Loucy (cell line): ENCODE data around the gene TXN2.

Source experiments
- CTCF ChIP-seq: fragments of 200-600 bp; sonication (generic); conservative IDR thresholded peaks from 2 replicates; pipeline ENCODE4 v1.5.1; 2014; ENCODE audit warnings: mild to moderate bottlenecking, antibody characterized with exemption, low read length
- EZH2phosphoT487 ChIP-seq: fragments of 200-600 bp; IDR thresholded peaks from 2 replicates; pipeline ENCODE4 v1.6.1; 2018; ENCODE audit warnings: antibody characterized with exemption, mild to moderate bottlenecking, moderate library complexity, borderline replicate concordance

DNA sequence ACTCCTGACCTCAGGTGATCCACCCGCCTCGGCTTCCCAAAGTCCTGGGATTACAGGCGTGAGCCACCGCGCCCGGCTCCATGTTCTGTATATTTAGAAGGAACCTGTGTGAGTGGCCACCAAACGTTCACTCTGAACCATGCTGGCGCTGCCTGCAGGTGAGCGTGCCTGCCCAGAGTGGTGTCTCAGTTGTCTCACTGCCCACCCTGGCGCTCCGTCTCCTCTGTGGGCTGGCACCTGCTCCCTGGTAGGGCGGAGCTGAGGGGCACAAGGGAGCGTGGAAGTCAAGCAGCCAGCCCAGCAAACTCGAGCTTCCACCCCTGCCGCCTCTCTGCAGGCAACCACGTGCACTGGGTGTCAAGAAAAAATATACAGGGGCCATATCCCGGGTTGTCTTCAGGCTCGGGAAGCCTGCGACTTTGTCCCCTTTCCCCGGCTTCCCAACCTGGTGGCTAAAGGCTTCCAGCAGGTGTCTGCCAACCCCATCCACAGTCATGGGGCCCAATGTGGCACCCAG, 16.7 kb downstream of the TXN2 start:
- TF ChIP-seq CTCF, result no peak
- no peak for TF ChIP-seq EZH2phosphoT487
